Esophagus squamous epithelium (tissue), 5 donors: ENCODE data around the gene NR1H3. TPM values are rescaled to one million over a fixed set of nuclear protein-coding genes. Genes with fewer than 3 reads are reported as not detected.

ENCODE experiments used
- DNase-seq: peaks from one replicate; lab custom pipeline; 2025; lab: John Stamatoyannopoulos, UW
- H3K27ac ChIP-seq, 4 donors: fragments of 200-600 bp; sonication (generic); one replicate each; pipeline ENCODE4 v1.5.1; 2016 to 2019; ENCODE audit warnings: mild to moderate bottlenecking in 1 of 4
- H3K27me3 ChIP-seq, 4 donors: fragments of 200-600 bp; sonication (generic); 1 replicate in 3 of 4; 2 replicates in 1 of 4; pipeline versions ENCODE4 v1.5.1 to v1.6.0; 2017 to 2021; ENCODE audit warnings: antibody characterized with exemption in 1 of 4
- H3K36me3 ChIP-seq, 3 donors: fragments of 200-600 bp; sonication (generic); one replicate each; pipeline ENCODE4 v1.5.1; 2016 to 2019
- H3K4me1 ChIP-seq, 3 donors: fragments of 200-600 bp; sonication (generic); one replicate each; pipeline ENCODE4 v1.5.1; 2017 to 2019
- H3K4me3 ChIP-seq, 4 donors: fragments of 200-600 bp; sonication (generic); 1 replicate in 3 of 4; 2 replicates in 1 of 4; pipeline ENCODE4 v1.5.1; 2016 to 2019; ENCODE audit warnings: mild to moderate bottlenecking in 2 of 4, moderate library complexity in 1 of 4
- H3K9me3 ChIP-seq, 3 donors: fragments of 200-600 bp; sonication (generic); one replicate each; pipeline ENCODE4 v1.5.1; 2016 to 2019
- POLR2A ChIP-seq, 4 donors: fragments of 450-650 bp; IDR thresholded peaks; one replicate each; pipeline ENCODE4 v1.6.1; 2017; ENCODE audit warnings: antibody characterized with exemption in 4 of 4, mild to moderate bottlenecking in 4 of 4, moderate library complexity in 3 of 4
- WGBS, 2 donors: methylation state at CpG; one replicate each; pipeline ENCODE4 v1.1.5; 2018; 5-methylcytosine and 5-hydroxymethylcytosine counted together
- intact Hi-C: fragments of 100-400 bp; cut with DNase I; formaldehyde crosslinking; loops from one replicate; pipeline ENCODE4 v1.15.0; 2022
- total RNA-seq, 4 donors: library from RNA; depleted of rRNA; stranded (reverse); fragments of >200 nt; gene quantifications; one replicate each; pipeline ENCODE4 v1.1.0, GENCODE V29; 2016
- TF ChIP-seq, protein P1 (sequence below), 6 experiments: fragments of 450-650 bp in 4 of 6; fragments of 200-600 bp in 2 of 6; sonication (generic) in 2 of 6; IDR thresholded peaks; one replicate each; pipeline ENCODE4 v1.5.1; 2016 to 2019; ENCODE audit warnings: antibody characterized with exemption in 6 of 6, mild to moderate bottlenecking in 4 of 6, moderate library complexity in 4 of 6
- donor health status: DM: yes; HTN: yes; CAD: no.

NR1H3 gene
- total RNA-seq, 4 donors from 2014 or later: 2.4 to 24.8 (median 12.5) TPM

- H3K27ac ChIP-seq: no peak overlapping the region
- no peaks in the 10 kb centered on the region for H3K9me3 ChIP-seq
- no peak overlapping the region for H3K4me3 ChIP-seq
- no peaks in the 10 kb centered on the region for H3K4me1 ChIP-seq
- H3K36me3 ChIP-seq: peaks cover 52 to 100% (median 61%) of the 10 kb centered on the region in 3 donors
- no peak for TF ChIP-seq POLR2A (IDR thresholded peaks at IDR 0.05)
- TF ChIP-seq, protein P1, sequence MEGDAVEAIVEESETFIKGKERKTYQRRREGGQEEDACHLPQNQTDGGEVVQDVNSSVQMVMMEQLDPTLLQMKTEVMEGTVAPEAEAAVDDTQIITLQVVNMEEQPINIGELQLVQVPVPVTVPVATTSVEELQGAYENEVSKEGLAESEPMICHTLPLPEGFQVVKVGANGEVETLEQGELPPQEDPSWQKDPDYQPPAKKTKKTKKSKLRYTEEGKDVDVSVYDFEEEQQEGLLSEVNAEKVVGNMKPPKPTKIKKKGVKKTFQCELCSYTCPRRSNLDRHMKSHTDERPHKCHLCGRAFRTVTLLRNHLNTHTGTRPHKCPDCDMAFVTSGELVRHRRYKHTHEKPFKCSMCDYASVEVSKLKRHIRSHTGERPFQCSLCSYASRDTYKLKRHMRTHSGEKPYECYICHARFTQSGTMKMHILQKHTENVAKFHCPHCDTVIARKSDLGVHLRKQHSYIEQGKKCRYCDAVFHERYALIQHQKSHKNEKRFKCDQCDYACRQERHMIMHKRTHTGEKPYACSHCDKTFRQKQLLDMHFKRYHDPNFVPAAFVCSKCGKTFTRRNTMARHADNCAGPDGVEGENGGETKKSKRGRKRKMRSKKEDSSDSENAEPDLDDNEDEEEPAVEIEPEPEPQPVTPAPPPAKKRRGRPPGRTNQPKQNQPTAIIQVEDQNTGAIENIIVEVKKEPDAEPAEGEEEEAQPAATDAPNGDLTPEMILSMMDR (IDR thresholded peaks at IDR 0.05): no peak
- no peaks in the 10 kb centered on the region for H3K27me3 ChIP-seq
- WGBS, 2 donors: 94 to 96% methylated on average over 13 to 15 of the region's 15 CpGs
- intact Hi-C loops: no loop called here
- DNase-seq: no peak
These were observed 32.1 kb downstream of the NR1H3 start for GRCh38 chr11:47289856-47290255.

GRCh38 chr11:47295385-47295784 is 37.6 kb downstream of the NR1H3 start:
- peaks cover 0 to 21% (median 8%) of the 10 kb centered on the region in 3 donors for H3K9me3 ChIP-seq
- H3K27ac ChIP-seq: no peak overlapping the region
- WGBS, 2 donors: 73 to 75% methylated on average over 5 of the region's 5 CpGs
- no peaks in the 10 kb centered on the region for H3K27me3 ChIP-seq
- intact Hi-C loops: no loop called here
- no peak overlapping the region for H3K4me3 ChIP-seq
- no peak for TF ChIP-seq POLR2A (IDR thresholded peaks at IDR 0.05)
- TF ChIP-seq, protein P1 (IDR thresholded peaks at IDR 0.05): no peak
- DNase-seq: no peak
- H3K4me1 ChIP-seq: peaks cover 0 to 15% (median 3%) of the 10 kb centered on the region in 3 donors
- peaks cover 23 to 100% (median 51%) of the 10 kb centered on the region in 3 donors for H3K36me3 ChIP-seq

GRCh38 chr11:47296045-47296444 is 38.2 kb downstream of the NR1H3 start:
- no peak for DNase-seq
- H3K4me1 ChIP-seq: peaks cover 0 to 15% (median 3%) of the 10 kb centered on the region in 3 donors

GRCh38 chr11:47299078-47299477 is 41.3 kb downstream of the NR1H3 start:
- H3K27me3 ChIP-seq: no peaks in the 10 kb centered on the region
- peaks cover 12 to 100% (median 40%) of the 10 kb centered on the region in 3 donors for H3K36me3 ChIP-seq
- no peak overlapping the region for H3K27ac ChIP-seq
- peaks cover 0 to 15% (median 3%) of the 10 kb centered on the region in 3 donors for H3K4me1 ChIP-seq
- TF ChIP-seq, protein P1 (IDR thresholded peaks at IDR 0.05): no peak
- no peak for TF ChIP-seq POLR2A (IDR thresholded peaks at IDR 0.05)
- DNase-seq: no peak
- peaks cover 0 to 27% (median 8%) of the 10 kb centered on the region in 3 donors for H3K9me3 ChIP-seq
- 90 to 94% methylated on average over 3 of the region's 3 CpGs for WGBS, 2 donors
- H3K4me3 ChIP-seq: no peak overlapping the region
- intact Hi-C loops: no loop called here

More at GRCh38 chr11:47296045-47296444, 38.2 kb downstream of the NR1H3 start:
- H3K9me3 ChIP-seq: peaks cover 0 to 21% (median 8%) of the 10 kb centered on the region in 3 donors
- no peak overlapping the region for H3K4me3 ChIP-seq
- no peak for TF ChIP-seq POLR2A (IDR thresholded peaks at IDR 0.05)
- TF ChIP-seq, protein P1 (IDR thresholded peaks at IDR 0.05): no peak
- H3K27ac ChIP-seq: no peak overlapping the region
- 39 to 50% methylated on average over 4 of the region's 4 CpGs for WGBS, 2 donors
- H3K36me3 ChIP-seq: peaks cover 17 to 100% (median 45%) of the 10 kb centered on the region in 3 donors
- intact Hi-C loops: no loop called here
- H3K27me3 ChIP-seq: no peaks in the 10 kb centered on the region

- peaks cover 23 to 100% (median 34%) of the 10 kb centered on the region in 3 donors for H3K36me3 ChIP-seq
- H3K27me3 ChIP-seq: no peaks in the 10 kb centered on the region
- H3K27ac ChIP-seq: no peak overlapping the region
- no peak for DNase-seq
- H3K4me1 ChIP-seq: peaks cover 0 to 11% (median 0%) of the 10 kb centered on the region in 3 donors
- TF ChIP-seq POLR2A (IDR thresholded peaks at IDR 0.05): no peak
- TF ChIP-seq, protein P1 (IDR thresholded peaks at IDR 0.05): no peak
- peaks cover 0 to 27% (median 8%) of the 10 kb centered on the region in 3 donors for H3K9me3 ChIP-seq
- 96 to 100% methylated on average over 1 of the region's 1 CpG for WGBS, 2 donors
- H3K4me3 ChIP-seq: no peak overlapping the region
- intact Hi-C loops: no loop called here
These were observed 45.1 kb downstream of the NR1H3 start for GRCh38 chr11:47302853-47303252.
